T-cell (primary cell): Measurements from ENCODE around the gene BID. TPM values are rescaled to one million over a fixed set of nuclear protein-coding genes. Genes with fewer than 3 reads are reported as not detected.

ENCODE experiments used
- ATAC-seq, 4 experiments: fragments of 200-7000 bp in 3 of 4; fragments of 150-1000 bp in 1 of 4; cut with Tn5 transposase; replicated peaks in 1 of 4; 1 replicate in 3 of 4; 2 replicates in 1 of 4; pipeline ENCODE4 v1.10.0; 2021; ENCODE audit warnings: moderate library complexity in 3 of 4, mild to moderate bottlenecking in 2 of 4, moderate number of reproducible peaks in 1 of 4
- CTCF ChIA-PET, 2 donors: fragments of 300-600 bp; sonication (Branson Sonifier 250); formaldehyde crosslinking; loops; one replicate each; lab custom pipeline; 2022; ENCODE audit warnings: antibody characterized with exemption in 2 of 2; lab: Charles Lee
- POLR2A ChIA-PET, 2 donors: fragments of 300-600 bp; sonication (Branson Sonifier 250); formaldehyde crosslinking; loops; one replicate each; lab custom pipeline; 2022; ENCODE audit warnings: antibody characterized with exemption in 2 of 2; lab: Charles Lee
- DNase-seq, 35 experiments: peaks; one replicate each; pipeline versions ENCODE4 v3.0.0 to v3.0.0-alpha.2; 2013 to 2023
- H3K27ac ChIP-seq: one replicate; pipeline ENCODE4 v1.5.1; 2013; ENCODE audit warnings: low read length
- H3K27me3 ChIP-seq, 2 experiments: replicated peaks in 1 of 2; 1 replicate in 1 of 2; 2 replicates in 1 of 2; pipeline versions ENCODE4 v1.6.1 to v1.7.0; 2013; ENCODE audit warnings: low read length in 1 of 2, mixed read lengths in 1 of 2; ENCODE audit not compliant: control insufficient read depth in 2 of 2, insufficient read depth in 2 of 2; ENCODE audit errors: extremely low read depth in 1 of 2
- H3K36me3 ChIP-seq, 2 donors: 1 replicate in 1 of 2; 2 replicates in 1 of 2; pipeline versions ENCODE4 v1.6.1 to v1.7.0; 2013; ENCODE audit warnings: low read length in 1 of 2; ENCODE audit not compliant: control insufficient read depth in 2 of 2, insufficient read depth in 1 of 2; ENCODE audit errors: extremely low read depth in 1 of 2
- H3K4me1 ChIP-seq, 2 experiments: 1 replicate in 1 of 2; 2 replicates in 1 of 2; pipeline versions ENCODE4 v1.6.1 to v1.7.0; 2013; ENCODE audit warnings: low read length in 2 of 2, mixed read lengths in 1 of 2; ENCODE audit not compliant: insufficient read depth in 2 of 2, control insufficient read depth in 1 of 2; ENCODE audit errors: extremely low read depth in 1 of 2
- H3K4me3 ChIP-seq, 2 donors: 1 replicate in 1 of 2; 2 replicates in 1 of 2; pipeline versions ENCODE4 v1.5.1 to v1.7.0; 2013; ENCODE audit warnings: mild to moderate bottlenecking in 2 of 2, low read length in 1 of 2, moderate library complexity in 1 of 2; ENCODE audit not compliant: control insufficient read depth in 1 of 2; ENCODE audit errors: extremely low read depth in 1 of 2
- H3K9me3 ChIP-seq: 2 replicates; pipeline ENCODE4 v1.7.0; 2013
- H3K27ac Mint-ChIP-seq, 2 donors: one replicate each; pipeline ENCODE4 v1.8.0; 2020 to 2021; ENCODE audit warnings: mild to moderate bottlenecking in 2 of 2, mixed read lengths in 2 of 2
- H3K27me3 Mint-ChIP-seq, 2 donors: one replicate each; pipeline ENCODE4 v1.8.0; 2021 to 2022; ENCODE audit warnings: mixed read lengths in 2 of 2
- H3K36me3 Mint-ChIP-seq: one replicate; pipeline ENCODE4 v1.8.0; 2021; ENCODE audit warnings: mixed read lengths
- H3K4me1 Mint-ChIP-seq, 3 donors: one replicate each; pipeline ENCODE4 v1.8.0; 2020 to 2022; ENCODE audit warnings: mixed read lengths in 3 of 3, mild to moderate bottlenecking in 1 of 3
- H3K4me3 Mint-ChIP-seq, 3 donors: one replicate each; pipeline ENCODE4 v1.8.0; 2020 to 2022; ENCODE audit warnings: mild to moderate bottlenecking in 3 of 3, mixed read lengths in 3 of 3, moderate library complexity in 3 of 3
- H3K9me3 Mint-ChIP-seq, 3 donors: one replicate each; pipeline ENCODE4 v1.8.0; 2020 to 2022; ENCODE audit warnings: mixed read lengths in 3 of 3
- WGBS: methylation state at CpG from one replicate; pipeline ENCODE4 v1.1.5; 2013; ENCODE audit warnings: missing lambda C conversion rate; ENCODE audit not compliant: insufficient coverage; 5-methylcytosine and 5-hydroxymethylcytosine counted together
- total RNA-seq, 35 experiments: library from RNA in 6 of 35; stranded (reverse) in 6 of 35; fragments of 120-200 nt in 1 of 35; gene quantifications; one replicate each; pipeline versions ENCODE4 v1.2.1 to v1.2.4 and lab custom pipeline; 2013 to 2026

The BID gene
- total RNA-seq, 5 donors from 2014 or later (not counting 1 experiment from before 2014, with no cell fraction given): 15.8 to 34.6 (median 28.5) TPM

DNA sequence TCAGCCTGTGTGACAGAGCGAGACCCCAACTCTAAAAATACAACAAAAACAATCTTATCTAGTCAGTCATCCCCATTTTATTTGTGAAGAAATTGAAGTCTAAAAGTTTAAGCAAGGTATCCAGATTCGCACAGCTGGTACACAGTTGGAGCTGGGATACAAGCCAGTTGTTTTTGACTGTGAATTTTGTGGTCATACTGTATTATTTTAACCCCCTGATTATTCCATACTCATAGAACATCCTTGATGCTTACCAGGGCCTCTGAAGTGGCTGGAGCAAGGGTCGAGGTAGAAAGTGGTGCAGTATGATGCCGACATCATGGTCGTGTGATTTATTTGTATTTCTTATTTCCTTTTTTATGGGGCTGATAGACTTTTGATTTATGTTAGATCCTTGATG is 50.0 kb downstream of the BID start:
- WGBS: no CpG with 5 or more reads among the region's 5 CpGs
- no peak for DNase-seq
- POLR2A ChIA-PET: no interaction called here

DNA sequence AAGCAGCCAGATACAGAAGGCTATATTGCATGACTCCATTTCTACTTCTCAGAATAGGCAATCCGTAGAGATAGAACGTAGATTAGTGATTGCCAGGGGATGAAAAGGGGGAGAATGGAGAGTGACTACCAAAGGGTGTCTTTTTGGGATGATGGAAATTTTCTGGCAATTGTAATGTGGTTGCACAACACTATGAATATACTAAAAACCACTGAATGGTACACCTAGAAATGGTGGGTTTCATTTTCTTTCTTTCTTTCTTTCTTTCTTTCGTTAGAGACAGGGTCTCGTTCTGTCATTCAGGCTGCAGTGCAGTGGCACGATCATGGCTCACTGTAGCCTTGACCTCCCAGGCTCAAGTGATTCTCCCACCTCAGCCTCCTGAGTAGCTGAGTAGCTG is 54.4 kb downstream of the BID start:
- Mint-ChIP-seq H3K36me3 (peaks cover 3% of the 10 kb centered on the region), H3K27ac (no peak overlapping the region), H3K4me3 (no peak overlapping the region), H3K9me3 (no peaks in the 10 kb centered on the region), H3K4me1 (peaks cover 0 to 13% (median 2%) of the 10 kb centered on the region in 3 donors), H3K27me3 (no peaks in the 10 kb centered on the region)
- Histone ChIP-seq H3K36me3 (no peaks in the 10 kb centered on the region), H3K9me3 (no peaks in the 10 kb centered on the region), H3K4me3 (no peak overlapping the region), H3K27me3 (no peaks in the 10 kb centered on the region), H3K27ac (no peak overlapping the region), H3K4me1 (no peaks in the 10 kb centered on the region)
- WGBS: no CpG with 5 or more reads among the region's 5 CpGs
- POLR2A ChIA-PET: no interaction called here
- CTCF ChIA-PET: no interaction called here
- no peak for DNase-seq
- no peak for ATAC-seq

More for the DNA sequence above, 50.0 kb downstream of the BID start:
- CTCF ChIA-PET: no interaction called here
- Mint-ChIP-seq H3K27ac (peak overlapping the region in 1 of 2 donors; percentile 19), H3K4me1 (peaks cover 13 to 25% (median 16%) of the 10 kb centered on the region in 3 donors), H3K9me3 (no peaks in the 10 kb centered on the region), H3K27me3 (no peaks in the 10 kb centered on the region), H3K4me3 (no peak overlapping the region), H3K36me3 (peaks cover 17% of the 10 kb centered on the region)
- no peak overlapping the region for H3K4me3 ChIP-seq
- no peaks in the 10 kb centered on the region for H3K9me3 ChIP-seq
- no peak overlapping the region for H3K27ac ChIP-seq
- no peak for ATAC-seq
- H3K27me3 ChIP-seq: no peaks in the 10 kb centered on the region
- H3K36me3 ChIP-seq: peaks cover 8 to 19% of the 10 kb centered on the region in 2 donors
- H3K4me1 ChIP-seq: peaks cover 5 to 9% of the 10 kb centered on the region in 2 experiments

DNA sequence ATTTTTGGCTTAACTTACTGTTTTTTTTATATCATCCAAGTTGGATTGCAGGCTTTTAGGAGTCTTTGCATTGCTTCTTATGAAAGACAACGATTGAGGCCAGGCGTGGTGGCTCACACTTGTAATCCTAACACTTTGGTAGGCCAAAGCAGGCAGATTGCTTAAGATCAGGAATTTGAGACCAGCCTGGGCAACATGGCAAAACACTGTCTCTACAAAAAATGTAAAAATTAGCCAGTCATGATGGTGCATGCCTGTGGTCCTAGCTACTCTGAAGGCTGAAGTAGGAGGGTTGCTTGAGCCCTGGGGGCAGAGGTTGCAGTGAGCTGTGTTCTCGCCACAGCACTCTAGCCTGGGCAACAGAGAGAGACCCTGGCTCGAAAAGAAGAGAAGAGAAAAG is 56.6 kb downstream of the BID start:
- Mint-ChIP-seq H3K27ac (no peak overlapping the region), H3K36me3 (peaks cover 2% of the 10 kb centered on the region), H3K4me3 (no peak overlapping the region), H3K27me3 (no peaks in the 10 kb centered on the region), H3K9me3 (no peaks in the 10 kb centered on the region), H3K4me1 (peaks cover 0 to 7% (median 0%) of the 10 kb centered on the region in 3 donors)
- H3K4me1 ChIP-seq: no peaks in the 10 kb centered on the region
- H3K36me3 ChIP-seq: no peaks in the 10 kb centered on the region
- H3K4me3 ChIP-seq: no peak overlapping the region
- no peak for ATAC-seq
- 98% methylated on average over 3 of the region's 4 CpGs for WGBS
- CTCF ChIA-PET: no interaction called here
- POLR2A ChIA-PET: interaction anchor here in 1 of 2 donors (0.8 kb wide), 1 partner anchor 50 kb away, joined by 6 read pairs; no protein-coding TSS in a partner anchor
- H3K27me3 ChIP-seq: no peaks in the 10 kb centered on the region
- H3K9me3 ChIP-seq: no peaks in the 10 kb centered on the region
- no peak overlapping the region for H3K27ac ChIP-seq
- DNase-seq: no peak

DNA sequence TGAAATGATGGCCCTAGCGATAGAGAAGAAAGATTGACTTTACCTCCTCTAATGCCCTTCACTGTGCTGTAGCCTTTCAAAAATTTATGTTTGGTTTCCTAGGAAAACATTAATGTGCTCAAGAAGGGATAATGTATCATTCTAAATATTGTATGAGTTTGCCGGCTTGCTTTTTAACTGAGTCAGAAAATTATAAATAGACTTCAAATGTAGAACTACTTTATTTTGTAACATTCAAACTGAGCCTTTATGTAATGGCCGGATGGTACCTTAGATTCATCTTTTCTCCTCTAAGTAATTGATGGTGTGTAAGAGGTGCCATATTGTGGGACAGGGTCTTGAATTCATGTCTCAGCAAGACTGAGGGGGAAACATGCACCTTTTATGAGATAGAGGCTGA is 57.7 kb downstream of the BID start:
- WGBS: no CpG with 5 or more reads among the region's 3 CpGs
- Histone ChIP-seq H3K27me3 (no peaks in the 10 kb centered on the region), H3K36me3 (no peaks in the 10 kb centered on the region), H3K9me3 (no peaks in the 10 kb centered on the region), H3K4me3 (no peak overlapping the region), H3K27ac (no peak overlapping the region), H3K4me1 (no peaks in the 10 kb centered on the region)
- H3K4me3 Mint-ChIP-seq: no peak overlapping the region
- ATAC-seq (no peak), DNase-seq (no peak)
- H3K27me3 Mint-ChIP-seq: no peaks in the 10 kb centered on the region
- peaks cover 9% of the 10 kb centered on the region for H3K36me3 Mint-ChIP-seq
- ChIA-PET POLR2A (no interaction called here), CTCF (no interaction called here)
- H3K9me3 Mint-ChIP-seq: no peaks in the 10 kb centered on the region
- H3K27ac Mint-ChIP-seq: no peak overlapping the region
- H3K4me1 Mint-ChIP-seq: peaks cover 0 to 7% (median 0%) of the 10 kb centered on the region in 3 donors

- H3K27ac Mint-ChIP-seq: no peak overlapping the region
- Histone ChIP-seq H3K36me3 (no peaks in the 10 kb centered on the region), H3K4me1 (no peaks in the 10 kb centered on the region), H3K27ac (no peak overlapping the region), H3K27me3 (no peaks in the 10 kb centered on the region), H3K4me3 (no peak overlapping the region), H3K9me3 (no peaks in the 10 kb centered on the region)
- no peaks in the 10 kb centered on the region for H3K27me3 Mint-ChIP-seq
- no peak for ATAC-seq
- ChIA-PET POLR2A (no interaction called here), CTCF (no interaction called here)
- peaks cover 15% of the 10 kb centered on the region for H3K36me3 Mint-ChIP-seq
- no peak for DNase-seq
- 100% methylated on average over 1 of the region's 2 CpGs for WGBS
- H3K4me3 Mint-ChIP-seq: no peak overlapping the region
- no peaks in the 10 kb centered on the region for H3K9me3 Mint-ChIP-seq
- H3K4me1 Mint-ChIP-seq: peaks cover 0 to 2% (median 0%) of the 10 kb centered on the region in 3 donors
Observed at GRCh38 chr22:17712441-17712840, 61.8 kb downstream of the BID start.

- H3K4me1 Mint-ChIP-seq: peaks cover 10 to 17% (median 15%) of the 10 kb centered on the region in 3 donors
- H3K4me3 Mint-ChIP-seq: no peak overlapping the region
- no peak overlapping the region for H3K4me3 ChIP-seq
- H3K27me3 ChIP-seq: no peaks in the 10 kb centered on the region
- H3K27ac Mint-ChIP-seq: no peak overlapping the region
- H3K4me1 ChIP-seq: peaks cover 3 to 7% of the 10 kb centered on the region in 2 experiments
- 96% methylated on average over 4 of the region's 5 CpGs for WGBS
- no peaks in the 10 kb centered on the region for H3K36me3 ChIP-seq
- no peaks in the 10 kb centered on the region for H3K9me3 Mint-ChIP-seq
- ATAC-seq (no peak), DNase-seq (no peak)
- no peaks in the 10 kb centered on the region for H3K27me3 Mint-ChIP-seq
- ChIA-PET POLR2A (no interaction called here), CTCF (interaction anchor here in 1 of 2 donors (0.6 kb wide), 1 partner anchor 905 kb away, joined by 3 read pairs; no protein-coding TSS in a partner anchor)
- peaks cover 19% of the 10 kb centered on the region for H3K36me3 Mint-ChIP-seq
- H3K9me3 ChIP-seq: no peaks in the 10 kb centered on the region
- H3K27ac ChIP-seq: no peak overlapping the region
Observed at GRCh38 chr22:17710023-17710422, 64.2 kb downstream of the BID start.
